K562 (cell line): ENCODE measurements around the gene ARID3A. TPM values are rescaled to one million over a fixed set of nuclear protein-coding genes. Genes with fewer than 3 reads are reported as not detected.
"Not testable (repeated sequence)": the region's sequence is repeated elsewhere in the genome, so short reads cannot be mapped to it uniquely, and the experiment has no call there.

Experiments
- ATAC-seq: fragments of 200-7000 bp; cut with Tn5 transposase; 3 replicates; pipeline ENCODE4 v1.9.1; 2020; ENCODE audit warnings: moderate library complexity
- BruUV-seq: library from RNA; stranded (reverse); fragments of 400-500 nt; replicated peaks from 2 replicates; lab custom pipeline; 2021; lab: Mats Ljungman, UMichigan
- CTCF ChIA-PET: fragments of 300-600 bp; formaldehyde crosslinking; extraction: SDS; loops from one replicate; lab custom pipeline; 2021; ENCODE audit warnings: low intra/inter-chr PET ratio; lab: Yijun Ruan, JAX
- POLR2A ChIA-PET: fragments of 300-600, 350-650 bp; sonication (Branson Sonifier 250); formaldehyde crosslinking; extraction: SDS; loops from one replicate; lab custom pipeline; 2021; ENCODE audit warnings: antibody characterized with exemption, inconsistent platforms; lab: Yijun Ruan, JAX
- DNase-seq, 4 experiments: peaks; one replicate each; pipeline versions ENCODE4 v3.0.0 to v3.0.0-alpha.2; 2011 to 2018; ENCODE audit warnings: low spot score in 3 of 4, mixed read lengths in 3 of 4; ENCODE audit errors: extremely low read depth in 1 of 4
- FAIRE-seq: peaks from 2 replicates; lab custom pipeline; 2011; peaks lifted over from hg19 to GRCh38; lab: Jason Lieb, UNC
- H2AFZ ChIP-seq: 2 replicates; pipeline ENCODE4 v1.6.0; 2011; ENCODE audit warnings: low read depth, low read length, control low read depth, inconsistent platforms
- H3K27ac ChIP-seq: fragments of 200-600 bp; 3 replicates; pipeline ENCODE4 v1.8.0; 2011; ENCODE audit warnings: low read depth, mild to moderate bottlenecking, control low read depth, inconsistent platforms, low read length, moderate library complexity, mixed read lengths; ENCODE audit errors: extremely low read depth
- H3K27me3 ChIP-seq, 2 experiments: fragments of 300-600 bp in 1 of 2; 2 replicates in 1 of 2; 3 replicates in 1 of 2; pipeline versions ENCODE4 v1.6.0 to v1.8.0; 2011; ENCODE audit warnings: inconsistent platforms in 2 of 2, low read length in 2 of 2, mild to moderate bottlenecking in 1 of 2, mixed read lengths in 1 of 2, moderate library complexity in 1 of 2; ENCODE audit not compliant: control insufficient read depth in 2 of 2, insufficient read depth in 2 of 2
- H3K36me3 ChIP-seq: fragments of 300-600 bp; 3 replicates; pipeline ENCODE4 v1.8.0; 2011; ENCODE audit warnings: mild to moderate bottlenecking, low read length, inconsistent platforms; ENCODE audit not compliant: control insufficient read depth, insufficient read depth
- H3K4me1 ChIP-seq, 2 experiments: fragments of 200-600 bp in 1 of 2; replicated peaks in 1 of 2; 2 replicates in 1 of 2; 3 replicates in 1 of 2; pipeline versions ENCODE4 v1.5.1 to v1.8.0; 2011; ENCODE audit warnings: inconsistent platforms in 2 of 2, low read length in 2 of 2, mild to moderate bottlenecking in 1 of 2, mixed read lengths in 1 of 2, moderate library complexity in 1 of 2; ENCODE audit not compliant: control insufficient read depth in 2 of 2, insufficient read depth in 2 of 2
- H3K4me2 ChIP-seq: 2 replicates; pipeline ENCODE4 v1.6.1; 2011; ENCODE audit warnings: low read length, control low read depth, inconsistent platforms, mixed read lengths; ENCODE audit not compliant: insufficient read depth
- H3K4me3 ChIP-seq: fragments of 200-600 bp; sonication (generic), shearing (Covaris generic); 2 replicates; pipeline ENCODE4 v1.5.1; 2016; ENCODE audit warnings: control low read depth, inconsistent platforms
- H3K79me2 ChIP-seq: fragments of 200-600 bp; 3 replicates; pipeline ENCODE4 v1.8.0; 2011; ENCODE audit warnings: low read length, inconsistent platforms; ENCODE audit not compliant: control insufficient read depth, insufficient read depth
- H3K9ac ChIP-seq, 2 experiments: 2 replicates each; pipeline versions ENCODE4 v1.6.0 to v1.6.1; 2011; ENCODE audit warnings: low read depth in 2 of 2, low read length in 2 of 2, control low read depth in 1 of 2, inconsistent platforms in 1 of 2, mild to moderate bottlenecking in 1 of 2, mixed read lengths in 1 of 2; ENCODE audit not compliant: insufficient read depth in 1 of 2
- H3K9me1 ChIP-seq: one replicate; pipeline ENCODE4 v1.6.0; 2011; ENCODE audit warnings: inconsistent platforms, mild to moderate bottlenecking, low read length, moderate library complexity; ENCODE audit not compliant: control insufficient read depth, insufficient read depth
- H3K9me3 ChIP-seq: replicated peaks from 2 replicates; pipeline ENCODE4 v1.5.1; 2011; ENCODE audit warnings: low read depth, low read length, inconsistent platforms; ENCODE audit not compliant: control insufficient read depth, insufficient read depth
- H4K20me1 ChIP-seq: replicated peaks from 2 replicates; pipeline ENCODE4 v1.6.1; 2011; ENCODE audit warnings: low read length, inconsistent platforms, mixed read lengths; ENCODE audit not compliant: control insufficient read depth, insufficient read depth
- RBM25 ChIP-seq: fragments of 200-400 bp; formaldehyde crosslinking; IDR thresholded peaks from 2 replicates; pipeline ENCODE4 v1.6.1; 2018; ENCODE audit warnings: low read length, low read depth, moderate library complexity; ENCODE audit not compliant: severe bottlenecking
- ZFP36 ChIP-seq: fragments of 150-350 bp; IDR thresholded peaks from 2 replicates; pipeline ENCODE4 v1.6.1; 2018; ENCODE audit warnings: low read length, low read depth; ENCODE audit not compliant: partially characterized antibody
- WGBS: fragments of 100-300 bp; shearing (Covaris generic); methylation state at CpG from one replicate; pipeline ENCODE4 v1.1.6; 2016; ENCODE audit warnings: low coverage, mixed read lengths; ENCODE audit not compliant: insufficient coverage; ENCODE audit errors: missing lambda C conversion rate; 5-methylcytosine and 5-hydroxymethylcytosine counted together
- in situ Hi-C: fragments of 300-500 bp; cut with MboI; formaldehyde crosslinking; loops from 4 replicates; pipeline ENCODE4 v1.15.0; 2018; ENCODE audit warnings: inconsistent platforms, mixed read lengths
- intact Hi-C: fragments of 100-400 bp; cut with micrococcal nuclease; formaldehyde crosslinking; loops from 2 replicates; pipeline ENCODE4 v1.14.2; 2022
- polyA plus RNA-seq, 8 experiments: library from polyadenylated mRNA; depleted of rRNA in 4 of 8; stranded (reverse) in 5 of 8; unstranded in 3 of 8; fragments of >200 nt; fragmentation: Nextera tagmentation in 2 of 8; fragmentation: Illumina TruSeq in 1 of 8; extraction: Ambion mirVana in 2 of 8; extraction: Trizol in 1 of 8; gene quantifications; 2 replicates each; pipeline versions ENCODE4 v1.2.1 to v1.2.3, GENCODE V29; 2011 to 2014; ENCODE audit warnings: inconsistent platforms in 1 of 8, missing spikeins in 1 of 8
- small RNA-seq: library from RNA; depleted of rRNA; stranded (forward); fragments of <200 nt; gene quantifications from one replicate; pipeline ENCODE3, GENCODE V24; 2014
- total RNA-seq, 7 experiments: library from RNA; depleted of rRNA in 6 of 7; stranded (reverse); fragments of >200 nt in 6 of 7; fragmentation: Illumina TruSeq in 2 of 7; extraction: Trizol in 2 of 7; gene quantifications; 2 replicates each; pipeline versions ENCODE4 v1.2.1 to v1.2.3, GENCODE V29; 2011 to 2021; ENCODE audit warnings: low replicate concordance in 1 of 7

The ARID3A gene
- total and polyA plus RNA-seq, 9 of the 15 experiments (the other 6 are each of a cell fraction or from before 2014, with no cell fraction given), result 1.4 to 118 (median 31.2) TPM

DNA sequence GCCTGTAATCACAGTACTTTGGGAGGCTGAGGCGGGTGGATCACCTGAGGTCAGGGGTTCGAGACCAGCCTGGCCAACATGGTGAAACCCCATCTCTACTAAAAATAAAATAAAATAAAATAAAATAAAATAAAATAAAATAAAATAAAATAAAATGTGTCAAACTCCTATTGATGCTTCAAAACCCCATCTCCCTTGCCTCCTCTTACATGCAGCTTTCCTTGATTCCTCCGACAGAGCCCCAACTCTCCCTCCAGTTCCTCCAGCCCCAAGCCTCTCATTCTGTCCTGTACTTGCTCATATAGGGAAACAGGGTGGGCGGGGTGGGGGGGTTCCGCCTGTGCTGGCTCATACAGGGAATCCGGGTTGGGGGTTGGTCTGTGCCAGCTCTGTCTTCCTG lies 99.2 kb downstream of the ARID3A start:
- Histone ChIP-seq H3K4me1 (peaks cover 15 to 73% of the 10 kb centered on the region in 2 experiments), H3K79me2 (peaks cover 46% of the 10 kb centered on the region), H3K27ac (peak overlapping the region; percentile 98; the same call in 1 of the 3 replicates)
- H3K9me1 ChIP-seq, intact Hi-C loops, H3K9ac ChIP-seq, ATAC-seq, BruUV-seq, in situ Hi-C loops, H3K9me3 ChIP-seq, FAIRE-seq, H3K36me3 ChIP-seq, H3K4me2 ChIP-seq, H3K4me3 ChIP-seq, H2AFZ ChIP-seq, H3K27me3 ChIP-seq, H4K20me1 ChIP-seq, CTCF ChIA-PET, DNase-seq: not testable (repeated sequence)
- WGBS, result 81% methylated on average over 6 of the region's 6 CpGs
- POLR2A ChIA-PET, result interaction anchor here (0.8 to 8.5 kb wide), 4 partner anchors 15 to 244 kb away, joined by 3 to 176 read pairs (median 6); partner anchors contain the start of genes ABCA7 and CIRBP
- peak; percentile 86 for TF ChIP-seq ZFP36
- TF ChIP-seq RBM25, result peak; percentile 37

Small RNA genes within 50 kb of the gene (small RNA-seq; reads per million reads assigned to genes)
- gene RNU6-2, result 1.3 reads per million, percentile 69 among the genes with 10 or more reads in this experiment
- gene RNU6-9, result 2.3 reads per million, percentile 84 among the genes with 10 or more reads in this experiment

Other genes starting within 250 kb of the ARID3A start
Only the 7 nearest of the 24 such genes appear.
- gene ELANE, start 73.7 kb upstream of the ARID3A start, total RNA-seq (2014; rRNA removed), result 0.37 TPM in 1 of 2 replicates, not detected in the other
- gene ELANE, start 73.7 kb upstream of the ARID3A start, total RNA-seq (2014; rRNA removed; fragmentation: Illumina TruSeq; extraction: Trizol), result not detected in 2 replicates
- not detected in 2 replicates for gene ELANE, start 73.7 kb upstream of the ARID3A start, total RNA-seq (2015; rRNA removed; fragmentation: Illumina TruSeq; extraction: Trizol)
- gene ELANE, start 73.7 kb upstream of the ARID3A start, total RNA-seq (2021), result not detected in 2 replicates
- not detected in 2 replicates for gene ELANE, start 73.7 kb upstream of the ARID3A start, polyA plus RNA-seq (2011; rRNA removed)
- not detected in 2 replicates for gene ELANE, start 73.7 kb upstream of the ARID3A start, polyA plus RNA-seq (2014; fragmentation: Illumina TruSeq; extraction: Trizol)
- not detected for gene ELANE, start 73.7 kb upstream of the ARID3A start, polyA plus RNA-seq (2014; fragmentation: Nextera tagmentation; extraction: Ambion mirVana)
- not detected in 2 replicates for gene ELANE, start 73.7 kb upstream of the ARID3A start, polyA plus RNA-seq (2014; rRNA removed)
- gene CFD, start 66.4 kb upstream of the ARID3A start, total RNA-seq (2014; rRNA removed), result 59.4 and 80.2 TPM in 2 replicates
- gene CFD, start 66.4 kb upstream of the ARID3A start, total RNA-seq (2014; rRNA removed; fragmentation: Illumina TruSeq; extraction: Trizol), result 3.1 TPM in 2 replicates
- 7.6 and 9.6 TPM in 2 replicates for gene CFD, start 66.4 kb upstream of the ARID3A start, total RNA-seq (2015; rRNA removed; fragmentation: Illumina TruSeq; extraction: Trizol)
- 49.3 and 50.9 TPM in 2 replicates for gene CFD, start 66.4 kb upstream of the ARID3A start, total RNA-seq (2021)
- 8.5 and 12.1 TPM in 2 replicates for gene CFD, start 66.4 kb upstream of the ARID3A start, polyA plus RNA-seq (2011; rRNA removed)
- gene CFD, start 66.4 kb upstream of the ARID3A start, polyA plus RNA-seq (2014; fragmentation: Illumina TruSeq; extraction: Trizol), result 2.6 and 3.6 TPM in 2 replicates
- gene CFD, start 66.4 kb upstream of the ARID3A start, polyA plus RNA-seq (2014; fragmentation: Nextera tagmentation; extraction: Ambion mirVana), result under 1 TPM; 0.52 to 0.63 TPM
- gene CFD, start 66.4 kb upstream of the ARID3A start, polyA plus RNA-seq (2014; rRNA removed), result 52.0 and 54.1 TPM in 2 replicates
- gene MED16, start 32.8 kb upstream of the ARID3A start, total RNA-seq (2014; rRNA removed), result 15.6 and 22.1 TPM in 2 replicates
- gene MED16, start 32.8 kb upstream of the ARID3A start, total RNA-seq (2014; rRNA removed; fragmentation: Illumina TruSeq; extraction: Trizol), result 1.2 and 1.8 TPM in 2 replicates
- gene MED16, start 32.8 kb upstream of the ARID3A start, total RNA-seq (2015; rRNA removed; fragmentation: Illumina TruSeq; extraction: Trizol), result 8.6 and 9.3 TPM in 2 replicates
- gene MED16, start 32.8 kb upstream of the ARID3A start, total RNA-seq (2021), result 59.6 and 59.9 TPM in 2 replicates
- gene MED16, start 32.8 kb upstream of the ARID3A start, polyA plus RNA-seq (2011; rRNA removed), result 10.3 and 26.2 TPM in 2 replicates
- 7.1 and 20.0 TPM in 2 replicates for gene MED16, start 32.8 kb upstream of the ARID3A start, polyA plus RNA-seq (2014; fragmentation: Illumina TruSeq; extraction: Trizol)
- gene MED16, start 32.8 kb upstream of the ARID3A start, polyA plus RNA-seq (2014; fragmentation: Nextera tagmentation; extraction: Ambion mirVana), result 1 to 10 TPM in 1 of 2 experiments, under 1 TPM in 1; 0.89 to 1.3 TPM
- gene MED16, start 32.8 kb upstream of the ARID3A start, polyA plus RNA-seq (2014; rRNA removed), result 21.2 and 30.2 TPM in 2 replicates
- not detected in 2 replicates for gene RNU6-9, start 32.6 kb upstream of the ARID3A start, total RNA-seq (2014; rRNA removed)
- not detected in 2 replicates for gene RNU6-9, start 32.6 kb upstream of the ARID3A start, total RNA-seq (2014; rRNA removed; fragmentation: Illumina TruSeq; extraction: Trizol)
- gene RNU6-9, start 32.6 kb upstream of the ARID3A start, total RNA-seq (2015; rRNA removed; fragmentation: Illumina TruSeq; extraction: Trizol), result not detected in 2 replicates
- gene RNU6-9, start 32.6 kb upstream of the ARID3A start, total RNA-seq (2021), result not detected in 2 replicates
- gene RNU6-9, start 32.6 kb upstream of the ARID3A start, polyA plus RNA-seq (2011; rRNA removed), result not detected in 2 replicates
- gene RNU6-9, start 32.6 kb upstream of the ARID3A start, polyA plus RNA-seq (2014; fragmentation: Illumina TruSeq; extraction: Trizol), result not detected in 2 replicates
- gene RNU6-9, start 32.6 kb upstream of the ARID3A start, polyA plus RNA-seq (2014; fragmentation: Nextera tagmentation; extraction: Ambion mirVana), result not detected
- gene RNU6-9, start 32.6 kb upstream of the ARID3A start, polyA plus RNA-seq (2014; rRNA removed), result not detected in 2 replicates
- gene R3HDM4, start 12.8 kb upstream of the ARID3A start, total RNA-seq (2014; rRNA removed), result 63.2 and 75.6 TPM in 2 replicates
- 21.4 and 26.2 TPM in 2 replicates for gene R3HDM4, start 12.8 kb upstream of the ARID3A start, total RNA-seq (2014; rRNA removed; fragmentation: Illumina TruSeq; extraction: Trizol)
- 44.6 and 46.1 TPM in 2 replicates for gene R3HDM4, start 12.8 kb upstream of the ARID3A start, total RNA-seq (2015; rRNA removed; fragmentation: Illumina TruSeq; extraction: Trizol)
- 133 and 138 TPM in 2 replicates for gene R3HDM4, start 12.8 kb upstream of the ARID3A start, total RNA-seq (2021)
- gene R3HDM4, start 12.8 kb upstream of the ARID3A start, polyA plus RNA-seq (2011; rRNA removed), result 59.0 and 93.9 TPM in 2 replicates
- gene R3HDM4, start 12.8 kb upstream of the ARID3A start, polyA plus RNA-seq (2014; fragmentation: Illumina TruSeq; extraction: Trizol), result 87.6 and 109 TPM in 2 replicates
- 1 to 10 TPM; 3.2 to 5.6 TPM for gene R3HDM4, start 12.8 kb upstream of the ARID3A start, polyA plus RNA-seq (2014; fragmentation: Nextera tagmentation; extraction: Ambion mirVana)
- 140 and 154 TPM in 2 replicates for gene R3HDM4, start 12.8 kb upstream of the ARID3A start, polyA plus RNA-seq (2014; rRNA removed)
- 19.3 and 26.7 TPM in 2 replicates for gene KISS1R, start 8.7 kb upstream of the ARID3A start, total RNA-seq (2014; rRNA removed)
- 0.80 and 1.1 TPM in 2 replicates for gene KISS1R, start 8.7 kb upstream of the ARID3A start, total RNA-seq (2014; rRNA removed; fragmentation: Illumina TruSeq; extraction: Trizol)
- 2.0 and 2.7 TPM in 2 replicates for gene KISS1R, start 8.7 kb upstream of the ARID3A start, total RNA-seq (2015; rRNA removed; fragmentation: Illumina TruSeq; extraction: Trizol)
- 36.2 and 39.4 TPM in 2 replicates for gene KISS1R, start 8.7 kb upstream of the ARID3A start, total RNA-seq (2021)
- gene KISS1R, start 8.7 kb upstream of the ARID3A start, polyA plus RNA-seq (2011; rRNA removed), result 2.8 and 6.3 TPM in 2 replicates
- gene KISS1R, start 8.7 kb upstream of the ARID3A start, polyA plus RNA-seq (2014; fragmentation: Illumina TruSeq; extraction: Trizol), result 0.37 and 2.7 TPM in 2 replicates
- under 1 TPM; 0.55 to 0.75 TPM for gene KISS1R, start 8.7 kb upstream of the ARID3A start, polyA plus RNA-seq (2014; fragmentation: Nextera tagmentation; extraction: Ambion mirVana)
- gene KISS1R, start 8.7 kb upstream of the ARID3A start, polyA plus RNA-seq (2014; rRNA removed), result 17.3 and 26.8 TPM in 2 replicates
- 181 and 210 TPM in 2 replicates for gene WDR18, start 58.3 kb downstream of the ARID3A start, total RNA-seq (2014; rRNA removed)
- 13.0 and 15.5 TPM in 2 replicates for gene WDR18, start 58.3 kb downstream of the ARID3A start, total RNA-seq (2014; rRNA removed; fragmentation: Illumina TruSeq; extraction: Trizol)
- 37.6 and 45.0 TPM in 2 replicates for gene WDR18, start 58.3 kb downstream of the ARID3A start, total RNA-seq (2015; rRNA removed; fragmentation: Illumina TruSeq; extraction: Trizol)
- 128 and 134 TPM in 2 replicates for gene WDR18, start 58.3 kb downstream of the ARID3A start, total RNA-seq (2021)
- gene WDR18, start 58.3 kb downstream of the ARID3A start, polyA plus RNA-seq (2011; rRNA removed), result 30.1 and 47.8 TPM in 2 replicates
- 16.3 and 52.9 TPM in 2 replicates for gene WDR18, start 58.3 kb downstream of the ARID3A start, polyA plus RNA-seq (2014; fragmentation: Illumina TruSeq; extraction: Trizol)
- gene WDR18, start 58.3 kb downstream of the ARID3A start, polyA plus RNA-seq (2014; fragmentation: Nextera tagmentation; extraction: Ambion mirVana), result 1 to 10 TPM in 1 of 2 experiments, under 1 TPM in 1; 0.65 to 1.1 TPM
- 106 and 130 TPM in 2 replicates for gene WDR18, start 58.3 kb downstream of the ARID3A start, polyA plus RNA-seq (2014; rRNA removed)